Erythroblast (primary cell): ENCODE results near the gene FAP.

Experiments
- DNase-seq, 2 experiments: peaks; one replicate each; lab custom pipeline; 2025; lab: John Stamatoyannopoulos, UW
- GATA1 ChIP-seq: IDR thresholded peaks from 2 replicates; pipeline ENCODE4 v1.6.1; 2011; ENCODE audit warnings: low read depth, mild to moderate bottlenecking, control low read depth, low read length, moderate library complexity
- POLR2A ChIP-seq: IDR thresholded peaks from 2 replicates; pipeline ENCODE4 v1.6.1; 2011; ENCODE audit warnings: mild to moderate bottlenecking, low read length

Gene FAP

DNA sequence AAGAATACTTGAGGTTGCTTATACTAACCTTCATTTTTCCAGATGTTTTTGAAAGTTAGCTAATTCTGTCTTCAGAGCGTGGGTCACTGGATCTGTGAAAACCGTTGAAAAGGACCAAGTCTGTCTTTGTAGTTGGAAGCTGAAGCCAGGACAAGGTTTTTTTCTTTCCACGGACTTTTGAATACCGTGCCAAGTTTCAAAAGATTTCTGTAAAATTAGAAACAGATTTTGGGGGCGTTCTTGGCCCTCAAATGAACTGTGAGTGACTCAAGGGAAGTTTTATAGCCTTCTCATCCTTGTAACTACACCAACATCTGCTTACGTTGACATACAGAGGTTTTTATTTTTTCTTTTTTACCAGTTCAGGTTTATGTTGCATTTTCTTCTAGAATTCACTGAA lies at the start of gene FAP:
Gene FAP (minus strand): TSS at position 152 of the 400 bp plus-strand sequence. CDS start 118 bp downstream, at position 34.
- no peak for DNase-seq
- TF ChIP-seq POLR2A (no peak), GATA1 (no peak)

DNA sequence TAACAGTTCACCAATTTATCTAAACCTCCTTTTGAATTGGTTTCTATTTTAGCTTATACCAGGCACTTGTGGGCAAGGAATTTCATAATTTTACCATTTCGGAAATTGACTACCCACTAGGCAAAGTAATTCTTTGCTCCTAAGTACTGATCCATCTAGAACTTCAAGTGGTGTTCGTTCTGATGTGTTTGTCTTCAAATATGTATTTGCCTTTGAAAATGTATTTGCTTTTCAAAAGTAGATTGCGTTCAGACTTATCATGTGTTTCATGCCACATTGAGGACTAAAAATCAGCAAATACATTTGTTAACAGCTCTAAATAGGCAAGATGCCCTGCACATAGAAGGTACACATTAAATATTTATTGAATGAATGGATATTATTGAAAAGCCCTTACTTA lies 48.5 kb upstream of the FAP start:
- TF ChIP-seq POLR2A: no peak
- no peak for TF ChIP-seq GATA1
- no peak for DNase-seq

GRCh38 chr2:162282765-162283425 lies 39.6 kb upstream of the FAP start:
- TF ChIP-seq GATA1 (no peak), POLR2A (no peak)

GRCh38 chr2:162280654-162281053 lies 37.4 kb upstream of the FAP start:
- no peak for DNase-seq
- TF ChIP-seq POLR2A (no peak), GATA1 (no peak)

More at GRCh38 chr2:162282765-162283425, 39.6 kb upstream of the FAP start:
- DNase-seq: no peak

- no peak for DNase-seq
- TF ChIP-seq GATA1 (no peak), POLR2A (no peak)
Measured at GRCh38 chr2:162277381-162277780, 34.1 kb upstream of the FAP start.

DNA sequence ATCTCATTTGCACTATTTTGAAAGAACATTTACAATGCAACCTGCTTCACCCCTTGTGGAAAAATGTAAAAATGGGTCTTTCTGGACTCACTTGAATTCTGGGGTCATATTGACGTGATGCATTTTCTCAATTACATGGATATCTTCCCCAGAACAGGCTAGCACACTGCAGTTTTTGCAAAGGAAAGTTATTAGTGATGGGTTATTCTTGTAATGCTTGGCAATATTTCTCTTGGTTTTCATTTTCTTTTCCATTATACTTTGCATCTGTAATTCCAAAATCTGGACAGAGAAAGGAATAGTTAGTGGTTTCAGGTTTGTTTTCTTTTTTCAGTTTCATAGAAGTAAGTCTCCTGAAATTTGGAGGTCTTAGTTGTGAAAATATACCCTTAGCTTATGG lies 24.8 kb upstream of the FAP start:
- TF ChIP-seq GATA1 (no peak), POLR2A (no peak)
- no peak for DNase-seq

DNA sequence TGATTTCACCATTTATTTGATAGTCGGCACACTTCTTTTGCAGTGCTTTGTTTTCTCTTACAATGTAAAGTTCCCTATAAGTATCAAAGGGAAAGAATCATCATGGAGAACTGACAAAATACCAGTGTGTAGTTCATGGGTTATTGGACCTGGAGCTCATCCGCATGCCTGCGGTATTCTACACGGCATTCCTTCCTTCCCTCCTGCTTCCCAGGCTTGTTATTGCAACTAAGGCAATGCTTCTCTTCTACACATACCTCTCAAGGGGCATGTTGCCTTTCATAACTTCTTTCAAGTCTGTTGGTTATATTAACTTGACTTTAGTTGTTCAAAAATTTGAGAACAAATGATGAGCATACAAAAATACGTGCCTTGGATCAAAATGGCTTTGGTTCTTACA lies 24.3 kb upstream of the FAP start:
- TF ChIP-seq GATA1 (no peak), POLR2A (no peak)
- no peak for DNase-seq

GRCh38 chr2:162266460-162266760 lies 23.2 kb upstream of the FAP start:
- DNase-seq: no peak
- TF ChIP-seq GATA1: no peak
- TF ChIP-seq POLR2A: no peak

DNA sequence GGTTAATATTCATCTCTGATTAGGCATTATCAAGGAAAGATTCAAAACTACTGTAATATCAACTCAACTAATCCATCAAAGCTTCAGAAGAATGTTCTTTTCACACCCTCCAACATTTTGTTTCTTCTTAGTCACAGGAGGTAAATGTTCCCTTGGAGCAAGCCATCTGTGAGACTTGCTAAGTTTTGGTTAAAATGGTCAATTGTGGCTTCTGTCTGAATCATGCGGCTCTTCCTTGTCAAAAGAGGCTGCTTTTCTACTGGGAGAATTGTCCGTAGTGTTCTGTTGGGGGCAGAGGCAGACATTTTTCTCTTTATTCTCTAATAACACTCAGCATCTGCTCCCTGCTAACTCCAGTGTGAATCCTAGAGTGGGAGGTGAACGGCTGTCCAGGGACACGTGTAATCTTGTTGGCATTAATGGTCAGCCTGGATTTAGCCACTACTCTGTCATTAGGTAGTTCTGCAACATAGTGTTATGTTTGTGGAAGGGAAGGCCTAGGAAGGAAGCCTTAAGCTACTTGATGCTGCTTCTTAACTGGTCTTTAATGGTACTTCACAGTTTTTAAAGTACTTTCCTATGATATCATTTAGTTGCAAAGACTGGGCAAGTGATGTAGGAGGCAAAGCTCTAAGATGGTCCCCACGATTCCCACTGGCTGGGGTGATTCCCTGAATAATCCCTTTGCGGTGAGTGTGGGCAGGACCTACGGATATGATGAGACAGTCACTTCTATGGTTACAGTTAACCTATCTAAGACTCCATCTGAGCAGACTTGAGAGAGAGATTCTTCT lies 22.6 kb upstream of the FAP start:
- DNase-seq: no peak
- TF ChIP-seq GATA1 (no peak), POLR2A (no peak)

DNA sequence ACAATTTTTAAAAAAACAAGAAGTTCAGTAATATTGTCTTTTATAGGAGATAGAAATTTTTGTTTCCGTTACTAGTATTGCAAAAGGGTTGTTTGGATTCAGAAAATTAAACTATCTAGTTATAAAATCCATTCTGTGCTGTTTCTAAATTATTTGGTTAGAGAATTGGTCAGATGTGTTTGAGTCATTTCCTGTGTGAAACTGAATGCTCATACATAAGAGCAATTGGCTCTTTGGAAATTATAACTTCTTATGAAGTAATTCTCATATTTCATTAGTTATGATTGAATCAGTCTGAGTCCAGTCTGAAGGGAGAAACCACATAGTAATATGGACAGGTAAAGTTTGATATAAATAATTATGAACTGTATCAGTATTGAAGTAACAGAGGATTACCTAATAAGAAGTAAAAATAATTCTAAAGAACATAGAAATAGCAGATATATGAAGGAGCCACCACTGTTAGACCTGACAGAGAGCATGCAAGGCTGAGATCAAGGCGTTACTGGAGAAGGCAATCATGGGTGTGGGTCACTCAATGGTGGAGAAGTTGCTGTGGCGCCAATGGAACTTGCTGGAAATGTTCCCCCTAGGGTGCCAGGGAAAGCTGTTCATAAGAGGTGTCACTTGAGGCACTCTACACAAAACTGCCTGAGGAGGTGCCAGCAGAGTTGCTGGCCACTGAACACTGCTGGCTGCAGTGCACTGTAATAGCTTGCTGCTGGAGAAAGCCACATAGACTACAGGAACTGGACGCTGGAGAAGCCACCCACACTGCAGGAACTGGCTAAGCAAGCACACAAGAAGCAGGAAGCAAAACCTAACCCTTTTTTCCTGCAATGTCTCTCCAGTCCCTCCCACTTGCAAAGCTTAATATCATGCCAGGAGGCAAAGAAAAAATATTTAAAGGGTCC lies 18.0 kb upstream of the FAP start:
- no peak for DNase-seq
- no peak for TF ChIP-seq GATA1
- no peak for TF ChIP-seq POLR2A

DNA sequence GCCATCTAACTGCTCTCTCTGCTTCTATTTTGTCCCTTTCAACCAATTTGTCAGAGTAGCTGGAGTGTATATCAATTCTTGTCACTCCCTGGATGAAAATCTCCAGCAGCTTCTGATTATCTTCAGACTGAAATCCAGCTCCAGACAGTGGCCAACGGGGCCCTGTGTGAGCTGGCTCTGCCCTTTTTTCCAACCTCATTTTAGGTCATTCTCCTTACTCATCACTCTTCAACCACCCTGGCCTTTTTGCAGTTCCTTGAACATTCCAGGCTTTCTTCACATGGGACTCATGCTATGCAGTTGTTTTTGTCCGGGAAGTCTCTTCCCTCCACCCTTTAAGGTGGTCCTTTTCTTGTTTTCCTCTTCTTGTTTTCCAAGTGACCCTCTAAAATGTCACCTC lies 15.4 kb upstream of the FAP start:
- TF ChIP-seq GATA1 (no peak), POLR2A (no peak)
- no peak for DNase-seq

GRCh38 chr2:162258169-162258568 lies 14.9 kb upstream of the FAP start:
- no peak for DNase-seq
- TF ChIP-seq GATA1 (no peak), POLR2A (no peak)

DNA sequence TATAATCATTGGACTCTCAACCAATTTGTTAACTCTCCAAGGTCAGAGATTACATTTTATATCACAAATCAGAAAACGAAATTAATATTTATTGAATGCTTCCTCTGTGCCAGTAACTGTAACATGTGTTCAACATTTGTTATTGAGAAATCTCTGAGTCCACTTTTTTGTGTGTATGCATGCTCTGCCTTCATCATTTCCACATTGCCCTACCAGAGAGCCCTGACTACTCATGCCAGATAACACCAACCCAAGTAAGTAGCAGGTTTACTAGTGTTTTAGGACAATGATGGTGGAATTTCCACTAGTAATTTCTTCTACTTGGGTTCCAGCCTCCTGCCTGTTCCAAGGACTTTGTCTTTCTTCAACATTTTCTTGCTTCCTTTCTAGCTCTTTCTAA lies 14.2 kb upstream of the FAP start:
- DNase-seq: no peak
- TF ChIP-seq POLR2A: no peak
- TF ChIP-seq GATA1: no peak

DNA sequence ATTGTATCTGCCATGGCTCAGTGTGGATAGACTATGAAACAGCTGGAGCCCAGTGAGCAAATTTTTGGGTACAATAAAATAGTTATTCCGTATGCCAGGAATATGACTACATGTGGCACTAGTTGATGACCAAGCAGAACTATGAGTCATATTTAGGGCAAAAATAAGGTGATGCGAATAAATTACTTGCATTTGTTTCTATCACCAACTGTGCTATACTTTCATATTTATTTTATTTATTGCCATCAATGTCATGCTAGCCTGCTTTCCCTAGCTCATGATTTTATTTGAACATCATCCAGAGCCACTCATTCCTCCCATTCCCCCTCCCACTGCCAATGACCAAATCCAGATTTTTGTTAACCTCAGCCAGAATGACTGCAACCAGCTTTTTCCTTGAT lies 13.3 kb upstream of the FAP start:
- DNase-seq: no peak
- TF ChIP-seq POLR2A (no peak), GATA1 (no peak)
